Stimulated activated CD4-positive, alpha-beta T cell treated with anti-CD3 and anti-CD28 coated beads, Interleukin-15, amount 100 ng/mL, for 48 hours (primary cell): ENCODE results near the gene CASP12.

Experiments
- DNase-seq, 2 donors: peaks; one replicate each; pipeline ENCODE4 v3.0.0-alpha.2; 2020; ENCODE audit warnings: low read depth in 2 of 2

The CASP12 gene

DNA sequence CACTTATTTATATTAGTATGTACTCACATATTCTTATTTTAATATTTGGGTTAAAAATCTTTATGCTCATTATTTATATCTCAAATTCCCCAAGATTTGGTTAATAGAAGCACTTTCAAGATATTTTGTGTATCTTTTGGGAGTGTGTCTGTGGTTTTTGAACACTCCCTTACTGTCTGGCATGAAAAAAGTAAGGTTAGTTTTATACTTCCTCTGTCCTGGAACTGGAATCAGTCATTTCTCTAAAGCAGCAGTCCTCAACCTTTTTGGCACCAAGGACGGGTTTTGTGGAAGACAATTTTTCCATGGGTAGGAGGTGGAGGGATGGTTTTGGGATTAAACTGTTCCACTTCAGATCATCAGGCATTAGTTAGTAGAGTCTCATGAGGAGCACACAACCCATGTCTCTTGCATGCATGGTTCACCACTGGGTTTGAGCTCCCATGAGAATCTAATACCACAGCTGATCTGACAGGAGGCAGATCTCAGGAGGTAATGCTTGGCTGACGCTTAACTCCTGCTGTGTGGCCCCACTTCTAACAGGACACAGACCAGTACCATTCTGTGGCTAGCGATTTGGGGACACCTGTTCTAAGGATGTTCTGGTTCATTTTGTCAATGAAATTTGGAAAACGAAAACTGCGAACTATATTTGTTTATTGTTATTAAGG lies 60.2 kb downstream of the CASP12 start:
- no peak for DNase-seq

DNA sequence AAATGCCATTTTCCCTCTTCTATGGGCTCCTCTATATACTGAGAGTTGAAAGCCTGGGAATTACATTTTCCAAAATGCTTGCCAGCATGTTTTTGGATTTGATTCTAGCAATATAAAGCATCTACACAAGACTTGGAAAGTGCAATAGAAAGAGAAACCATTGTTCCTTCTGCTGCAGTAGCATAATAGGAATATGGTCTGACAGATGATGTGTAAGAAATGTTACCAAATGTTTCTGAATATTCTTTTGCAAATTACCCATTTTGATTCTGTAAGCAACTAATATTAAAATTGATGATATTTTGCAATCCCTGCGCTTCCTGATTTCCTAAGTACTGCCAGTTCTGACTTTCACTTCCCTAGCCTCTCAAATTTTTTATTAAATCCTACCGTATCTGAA lies 61.6 kb downstream of the CASP12 start:
- DNase-seq: no peak
